PC-9 (cell line): ENCODE results near the gene LEPROT. TPM values are rescaled to one million over a fixed set of nuclear protein-coding genes. Genes with fewer than 3 reads are reported as not detected.
A peak's percentile ranks its signal among the peaks of the same experiment; 100 is the strongest.

Experiments used
- BruUV-seq: library from RNA; stranded (reverse); fragments of 400-500 nt; replicated peaks from 2 replicates; lab custom pipeline; 2021; lab: Mats Ljungman, UMichigan
- CTCF ChIA-PET: fragments of 300-600 bp; sonication (Branson Sonifier 250); formaldehyde crosslinking; loops from one replicate; lab custom pipeline; 2022; ENCODE audit warnings: antibody characterized with exemption; lab: Charles Lee
- POLR2A ChIA-PET: fragments of 300-600 bp; sonication (Branson Sonifier 250); formaldehyde crosslinking; loops from one replicate; lab custom pipeline; 2022; ENCODE audit warnings: antibody characterized with exemption; ENCODE audit not compliant: unreplicated experiment; lab: Charles Lee
- DNase-seq, 2 experiments: peaks; one replicate each; pipeline versions ENCODE4 v3.0.0 to v3.0.0-alpha.2; 2015 to 2022; ENCODE audit warnings: mixed read lengths in 1 of 2
- H2AFZ ChIP-seq: fragments of 200-600 bp; sonication (generic); 2 replicates; pipeline ENCODE4 v1.8.1; 2017; ENCODE audit warnings: antibody characterized with exemption
- H3F3A ChIP-seq: fragments of 200-600 bp; sonication (generic); 2 replicates; pipeline ENCODE4 v1.8.1; 2017; ENCODE audit warnings: antibody characterized with exemption, mild to moderate bottlenecking, low read depth; ENCODE audit not compliant: insufficient read depth
- H3K27ac ChIP-seq: fragments of 200-600 bp; sonication (generic); 2 replicates; pipeline ENCODE4 v1.6.1; 2016; ENCODE audit warnings: mixed run types
- H3K27me3 ChIP-seq: fragments of 200-600 bp; sonication (generic); 2 replicates; pipeline ENCODE4 v1.6.1; 2016; ENCODE audit warnings: low read depth, mixed run types; ENCODE audit not compliant: insufficient read depth
- H3K36me3 ChIP-seq: fragments of 200-600 bp; sonication (generic); 2 replicates; pipeline ENCODE4 v1.6.1; 2016; ENCODE audit warnings: low read depth, mixed run types
- H3K4me1 ChIP-seq: fragments of 200-600 bp; sonication (generic); replicated peaks from 2 replicates; pipeline ENCODE4 v1.6.1; 2016; ENCODE audit warnings: mixed run types; ENCODE audit not compliant: insufficient read depth
- H3K4me2 ChIP-seq: fragments of 200-600 bp; sonication (generic); 2 replicates; pipeline ENCODE4 v1.6.1; 2017; ENCODE audit warnings: mixed run types
- H3K4me3 ChIP-seq: fragments of 200-600 bp; sonication (generic); 2 replicates; pipeline ENCODE4 v1.6.1; 2016; ENCODE audit warnings: mixed run types
- H3K79me2 ChIP-seq: fragments of 200-600 bp; sonication (generic); 2 replicates; pipeline ENCODE4 v1.6.1; 2017; ENCODE audit warnings: low read depth, mixed run types
- H3K9me2 ChIP-seq: fragments of 200-600 bp; sonication (generic); 2 replicates; pipeline ENCODE4 v1.8.1; 2017; ENCODE audit warnings: mild to moderate bottlenecking; ENCODE audit not compliant: insufficient read depth
- H3K9me3 ChIP-seq: fragments of 200-600 bp; sonication (generic); 2 replicates; pipeline ENCODE4 v1.8.1; 2016; ENCODE audit warnings: low read depth; ENCODE audit not compliant: insufficient read depth
- H4K20me1 ChIP-seq: fragments of 200-600 bp; sonication (generic); 2 replicates; pipeline ENCODE4 v1.8.1; 2017; ENCODE audit not compliant: insufficient read depth
- CTCF ChIP-seq: fragments of 200-600 bp; sonication (generic); conservative IDR thresholded peaks from 2 replicates; pipeline ENCODE4 v1.6.1; 2017; ENCODE audit warnings: mixed run types, antibody characterized with exemption, mild to moderate bottlenecking, moderate library complexity
- EZH2 ChIP-seq: fragments of 200-600 bp; sonication (generic); IDR thresholded peaks from 2 replicates; pipeline ENCODE4 v1.8.0; 2017; ENCODE audit warnings: antibody characterized with exemption, low read depth
- intact Hi-C: fragments of 100-400 bp; cut with micrococcal nuclease; formaldehyde crosslinking; loops from one replicate; pipeline ENCODE4 v1.10.0; 2022; ENCODE audit not compliant: unreplicated experiment
- total RNA-seq: library from RNA; stranded (reverse); gene quantifications from 2 replicates; pipeline ENCODE4 v1.2.3, GENCODE V29; 2021

Gene LEPROT
- total RNA-seq, 1 experiment from 2014 or later, result 113 TPM

DNA sequence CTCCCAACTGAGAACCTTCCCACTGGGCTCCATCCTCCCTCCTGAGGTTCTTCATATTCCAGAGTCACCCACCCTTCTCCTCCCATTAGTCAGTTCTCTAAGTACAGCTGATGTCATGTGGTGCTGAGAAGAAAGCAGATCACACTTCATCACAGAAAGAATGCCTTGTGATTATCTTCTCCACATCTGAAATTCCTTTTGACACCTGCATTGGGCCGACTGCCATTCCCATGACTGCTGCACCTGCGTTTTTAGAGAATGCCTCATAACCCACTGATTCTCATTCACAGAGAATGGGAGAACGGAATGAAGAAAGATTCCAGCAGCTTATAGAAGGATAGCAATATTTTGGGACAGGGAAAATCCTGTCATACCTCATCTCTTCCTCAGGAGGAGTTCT lies 14.3 kb downstream of the LEPROT start:
- Histone ChIP-seq H3K9me2 (no peaks in the 10 kb centered on the region), H3F3A (peaks cover 9% of the 10 kb centered on the region; the same call in 1 of the 2 replicates), H3K4me3 (no peak overlapping the region), H2AFZ (no peak overlapping the region), H3K27ac (no peak overlapping the region), H3K27me3 (no peaks in the 10 kb centered on the region), H3K79me2 (no peaks in the 10 kb centered on the region), H4K20me1 (no peaks in the 10 kb centered on the region), H3K4me2 (no peak overlapping the region), H3K9me3 (no peaks in the 10 kb centered on the region), H3K4me1 (peaks cover 10% of the 10 kb centered on the region), H3K36me3 (peaks cover 20% of the 10 kb centered on the region)
- CTCF ChIA-PET, result interaction anchor here (1.3 to 1.7 kb wide), 2 partner anchors 11 to 24 kb away, joined by 5 to 8 read pairs; no protein-coding TSS in a partner anchor
- no TSS peak for BruUV-seq
- peak; percentile 42 to 79 for DNase-seq
- POLR2A ChIA-PET, result interaction anchor here (0.6 to 0.9 kb wide), 8 partner anchors 12 to 844 kb away, joined by 3 to 12 read pairs (median 6); no protein-coding TSS in a partner anchor
- intact Hi-C loops, result loop anchor here (1.0 to 2.0 kb wide), 2 partner anchors 9 to 14 kb away; partner anchors contain the start of genes LEPR and LEPROT
- TF ChIP-seq EZH2, result no peak
- no peak for TF ChIP-seq CTCF

DNA sequence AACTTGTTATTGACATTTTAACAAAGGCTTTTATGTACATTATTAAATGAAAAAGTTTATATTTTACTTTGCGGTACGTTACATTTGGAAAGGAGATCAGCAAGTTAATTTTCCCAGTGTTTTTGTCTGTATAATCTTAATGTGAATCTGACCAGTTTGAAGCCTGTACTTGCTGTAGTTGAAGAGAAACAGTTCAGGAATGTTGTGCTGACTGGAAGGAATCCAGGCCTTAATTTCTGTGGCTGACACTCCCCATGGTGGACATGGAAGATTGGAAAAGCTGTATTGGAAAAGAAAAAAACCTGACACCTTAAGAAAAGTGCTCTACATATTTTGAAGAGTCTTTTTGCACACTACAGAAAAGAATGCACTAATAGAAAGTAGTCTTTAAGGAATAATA lies 15.5 kb downstream of the LEPROT start:
- ChIA-PET CTCF (interaction anchor here (0.8 to 1.7 kb wide), 2 partner anchors 12 to 14 kb away, joined by 3 to 5 read pairs; no protein-coding TSS in a partner anchor), POLR2A (interaction anchor here (0.6 to 0.7 kb wide), 2 partner anchors 186 to 255 kb away, joined by 3 to 6 read pairs; no protein-coding TSS in a partner anchor)
- H3K36me3 ChIP-seq, result peaks cover 12% of the 10 kb centered on the region
- no peak overlapping the region for H3K27ac ChIP-seq
- no peaks in the 10 kb centered on the region for H3F3A ChIP-seq
- no peaks in the 10 kb centered on the region for H3K9me2 ChIP-seq
- no peaks in the 10 kb centered on the region for H3K79me2 ChIP-seq
- H3K27me3 ChIP-seq, result no peaks in the 10 kb centered on the region
- no peaks in the 10 kb centered on the region for H3K4me1 ChIP-seq
- no peak overlapping the region for H3K4me3 ChIP-seq
- H3K4me2 ChIP-seq, result no peak overlapping the region
- intact Hi-C loops, result loop anchor here (2.0 kb wide), 1 partner anchor 15 kb away; the partner anchor contains the start of genes LEPR and LEPROT
- H3K9me3 ChIP-seq, result no peaks in the 10 kb centered on the region
- no peak for TF ChIP-seq EZH2
- no peak for TF ChIP-seq CTCF
- no TSS peak for BruUV-seq
- peak in 1 of 2 experiments; percentile 39 for DNase-seq
- no peaks in the 10 kb centered on the region for H4K20me1 ChIP-seq
- H2AFZ ChIP-seq, result no peak overlapping the region

DNA sequence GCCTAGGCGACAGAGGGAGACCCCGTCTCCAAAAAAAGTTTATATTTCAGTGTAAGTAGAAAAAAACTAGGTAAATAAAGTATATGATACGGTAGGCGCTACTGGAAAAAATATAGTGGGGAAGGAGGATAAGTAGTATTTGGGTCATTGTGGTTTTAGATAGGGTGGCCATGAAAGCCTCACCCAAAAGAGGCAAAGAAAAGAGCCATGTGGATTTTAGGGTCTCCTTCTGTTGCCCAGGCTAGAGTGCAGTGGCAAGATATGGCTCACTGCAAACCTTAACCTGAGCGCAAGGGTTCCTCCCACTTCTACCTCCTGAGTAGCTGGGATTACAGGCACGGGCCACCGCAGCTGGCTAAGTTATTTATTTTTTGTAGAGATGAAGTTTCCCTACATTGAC lies 17.1 kb downstream of the LEPROT start:
- no peak for TF ChIP-seq EZH2
- no peak for TF ChIP-seq CTCF
- H3K79me2 ChIP-seq, result no peaks in the 10 kb centered on the region
- ChIA-PET CTCF (interaction anchor here (0.7 kb wide), 1 partner anchor 186 kb away, joined by 3 read pairs; no protein-coding TSS in a partner anchor), POLR2A (no interaction called here)
- no peaks in the 10 kb centered on the region for H3K9me3 ChIP-seq
- no peak overlapping the region for H3K4me3 ChIP-seq
- H3F3A ChIP-seq, result no peaks in the 10 kb centered on the region
- H3K27me3 ChIP-seq, result no peaks in the 10 kb centered on the region
- no peak for DNase-seq
- no peak overlapping the region for H3K27ac ChIP-seq
- no peaks in the 10 kb centered on the region for H4K20me1 ChIP-seq
- BruUV-seq, result no TSS peak
- no peak overlapping the region for H2AFZ ChIP-seq
- no peaks in the 10 kb centered on the region for H3K36me3 ChIP-seq
- H3K9me2 ChIP-seq, result no peaks in the 10 kb centered on the region
- H3K4me1 ChIP-seq, result no peaks in the 10 kb centered on the region
- no peak overlapping the region for H3K4me2 ChIP-seq
- intact Hi-C loops, result no loop called here
